Endothelial cell of coronary artery (primary cell): Measurements from ENCODE around the gene INPP4A. TPM values are rescaled to one million over a fixed set of nuclear protein-coding genes. Genes with fewer than 3 reads are reported as not detected.

Experiments used
- total RNA-seq: library from RNA; depleted of rRNA; stranded (reverse); fragments of >200 nt; gene quantifications from 2 replicates; pipeline ENCODE4 v1.2.3, GENCODE V29; 2014

INPP4A gene
- 26.4 and 35.4 TPM in 2 replicates for total RNA-seq

DNA sequence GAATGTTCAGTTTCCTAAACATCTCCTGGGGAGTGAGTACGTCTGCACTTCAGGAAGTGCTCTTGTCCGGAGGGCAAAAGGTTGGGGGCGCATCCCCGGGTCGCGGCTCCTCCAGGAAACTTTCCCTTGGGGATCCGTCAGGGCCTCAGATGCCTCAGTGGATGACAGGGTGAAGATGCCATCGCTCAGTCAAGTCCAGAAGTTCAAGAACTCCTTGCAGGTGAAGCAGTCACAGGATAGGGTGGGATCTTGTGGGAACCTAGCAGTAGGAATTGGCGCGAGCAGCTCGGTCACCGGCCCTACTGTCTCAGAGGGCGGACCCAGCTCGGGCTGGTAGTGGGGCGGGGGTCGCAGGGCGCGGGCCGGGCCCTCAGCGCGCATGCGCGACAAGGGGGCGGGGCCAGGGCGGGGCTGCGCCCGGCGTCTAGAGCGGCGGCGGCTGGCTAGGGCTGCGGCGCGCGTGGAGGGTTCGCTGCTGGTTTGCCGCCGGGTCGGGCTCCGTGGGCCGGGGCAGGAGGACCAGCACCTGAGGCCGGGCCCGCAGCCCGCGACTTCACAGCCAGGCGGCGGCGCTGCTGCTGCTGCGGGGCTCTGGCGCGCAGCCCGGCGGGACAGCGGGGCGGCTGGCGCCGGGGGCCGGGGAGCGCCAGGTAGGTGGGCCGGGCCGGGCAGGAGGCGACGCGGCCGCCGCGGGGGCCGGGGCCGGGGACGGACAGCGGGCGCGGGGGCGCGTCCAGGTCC is at the start of gene INPP4A:
Gene INPP4A, plus strand, starts transcription at position 423 of the 741 bp plus-strand sequence. CDS start 75,191 bp downstream, outside the sequence.

DNA sequence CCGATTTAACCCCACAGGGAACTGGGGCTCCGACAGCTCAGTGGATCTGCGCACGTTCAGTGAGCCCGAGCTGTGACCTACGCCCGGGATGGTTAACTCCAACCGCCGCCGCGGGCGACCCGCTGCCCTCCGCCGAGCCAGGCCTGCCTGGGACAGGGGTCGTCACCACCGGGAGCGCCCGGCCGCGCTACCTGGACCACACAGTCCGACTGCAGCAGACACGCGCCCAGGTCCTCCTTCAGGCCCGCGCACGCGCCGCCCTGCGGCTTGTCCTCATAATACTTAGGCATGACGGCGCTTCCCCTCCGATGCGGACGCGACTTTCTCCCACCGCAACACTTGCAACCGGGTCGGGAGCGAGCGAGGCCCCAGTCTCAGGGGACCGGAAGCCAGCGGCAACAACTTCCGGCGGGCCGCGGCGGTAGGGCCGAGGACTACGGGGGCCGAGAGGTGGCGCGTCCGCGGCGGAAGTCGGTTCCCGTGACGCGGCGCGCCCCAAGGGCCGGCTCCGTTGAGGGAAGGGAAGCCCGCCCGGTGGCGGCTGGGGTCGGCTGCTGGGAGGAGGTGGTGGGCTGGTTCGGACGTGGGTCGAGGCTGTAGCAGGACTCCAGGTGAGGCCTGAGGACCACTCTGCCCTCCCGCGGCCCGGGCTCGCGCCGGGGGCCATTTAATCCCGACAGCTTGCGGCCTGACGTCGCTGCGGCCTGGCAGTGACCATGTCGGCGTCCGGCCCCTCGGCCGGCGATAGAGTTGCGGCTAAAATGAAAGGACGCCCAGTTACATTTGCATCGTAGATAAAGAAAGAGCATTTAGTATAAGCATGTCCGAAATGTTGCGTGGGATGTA is 163.7 kb downstream of the INPP4A start, which contains the start of the genes COA5 and UNC50:
Gene COA5, minus strand, starts transcription at position 397 of the 846 bp plus-strand sequence. Its CDS starts 107 bp downstream, at position 290.
Gene UNC50, plus strand, starts transcription at position 474 of the 846 bp plus-strand sequence. CDS start 1,171 bp downstream, outside the sequence.

Other genes with a start within 250 kb of the INPP4A start
- gene CNGA3, start 98.4 kb upstream of the INPP4A start, total RNA-seq = not detected in 2 replicates
- gene COA5, start 163.7 kb downstream of the INPP4A start, total RNA-seq = 21.1 and 30.7 TPM in 2 replicates
- gene UNC50, start 163.7 kb downstream of the INPP4A start, total RNA-seq = 38.0 and 47.9 TPM in 2 replicates